Measurements from ENCODE around the gene SUGT1.

DNA sequence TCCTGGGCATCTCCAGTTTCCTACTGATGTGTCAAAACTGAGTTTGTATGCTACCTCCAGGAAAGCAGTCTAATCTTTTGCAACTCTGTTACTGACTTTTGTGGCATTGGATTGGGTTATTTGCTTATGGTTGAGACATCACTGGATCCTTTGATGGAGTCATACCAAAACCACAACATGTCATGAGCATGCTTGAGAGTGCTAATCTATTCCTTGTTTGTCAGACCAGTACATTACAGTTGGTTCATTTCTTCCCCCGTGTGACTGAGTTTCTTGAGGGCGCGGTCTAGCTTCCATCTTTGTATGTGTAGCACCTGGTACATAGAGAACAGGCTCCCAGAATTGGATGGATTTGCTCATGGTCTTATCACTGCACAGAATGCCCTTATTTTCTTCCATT lies 43.2 kb downstream of the SUGT1 start:
- TF ChIP-seq ESRRA (IDR thresholded peaks at IDR 0.05; ENCODE audit: borderline replicate concordance, low read length) (no peak), POLR2AphosphoS2 (conservative IDR thresholded peaks at IDR 0.05; ENCODE audit: low read length) (no peak), CTCF (IDR thresholded peaks at IDR 0.05) (no peak), CBX8 (IDR thresholded peaks at IDR 0.05) (no peak)

Data from A549 (cell line).